Sigmoid colon (tissue), 4 donors: ENCODE results near the gene ADD3.

ENCODE experiments used
- CTCF ChIP-seq, 4 experiments: fragments of 450-650 bp in 3 of 4; fragments of 200-600 bp in 1 of 4; IDR thresholded peaks; one replicate each; pipeline ENCODE4 v1.5.1; 2016 to 2019; ENCODE audit warnings: antibody characterized with exemption in 4 of 4, mild to moderate bottlenecking in 3 of 4, moderate library complexity in 2 of 4
- POLR2A ChIP-seq, 2 donors: fragments of 450-650 bp; IDR thresholded peaks; one replicate each; pipeline ENCODE4 v1.6.1; 2016; ENCODE audit warnings: antibody characterized with exemption in 2 of 2, mild to moderate bottlenecking in 2 of 2, moderate library complexity in 2 of 2
- POLR2AphosphoS5 ChIP-seq, 4 donors: sonication (generic); formaldehyde crosslinking; IDR thresholded peaks; one replicate each; pipeline ENCODE4 v1.6.1; 2017; ENCODE audit warnings: antibody characterized with exemption in 4 of 4

GRCh38 chr10:109991266-109991855, 16.4 kb upstream of the ADD3 start:
- TF ChIP-seq CTCF (IDR thresholded peaks at IDR 0.05), result no peak
- TF ChIP-seq POLR2AphosphoS5 (IDR thresholded peaks at IDR 0.05), result no peak
- no peak for TF ChIP-seq POLR2A (IDR thresholded peaks at IDR 0.05)
